ENCODE results near the gene LTB4R2.

LTB4R2 gene

DNA sequence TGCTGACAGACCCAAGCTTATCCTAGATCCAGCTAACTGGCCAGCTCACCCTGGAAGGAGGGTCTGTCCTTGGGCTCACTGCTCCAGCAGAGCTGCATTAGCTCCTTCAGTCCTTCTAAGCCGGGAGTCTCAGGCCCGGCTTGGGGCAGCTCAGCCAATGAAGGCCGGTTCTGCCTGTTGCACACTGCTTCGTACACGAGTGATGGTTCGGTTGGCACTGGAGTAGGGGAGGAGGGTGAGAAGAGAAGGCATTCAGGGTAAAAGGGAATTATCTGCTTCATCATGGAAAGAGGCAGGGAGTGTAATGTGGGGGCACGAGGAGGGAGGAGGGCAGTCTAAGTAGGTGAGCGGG lies 27.9 kb downstream of the LTB4R2 start:
- peak overlapping the region in 1 of 5 donors; percentile 35 for H3K9ac ChIP-seq (ENCODE audit: low read length in 5 of 5)
- H3K4me3 ChIP-seq (ENCODE audit: low read depth in 1 of 5, low read length in 5 of 5), result no peak overlapping the region
- no peak overlapping the region for H3K27ac ChIP-seq (ENCODE audit: low read depth, low read length)
- H3K9me3 ChIP-seq (ENCODE audit: control insufficient read depth in 5 of 5, low read length in 5 of 5), result no peaks in the 10 kb centered on the region
- H3K36me3 ChIP-seq (ENCODE audit: control insufficient read depth in 5 of 5, insufficient read depth in 5 of 5, low read length in 5 of 5), result peaks cover 0 to 19% (median 3%) of the 10 kb centered on the region in 5 donors
- H3K4me1 ChIP-seq (ENCODE audit: control insufficient read depth in 5 of 5, insufficient read depth in 5 of 5, low read length in 5 of 5), result peaks cover 9 to 54% (median 47%) of the 10 kb centered on the region in 5 donors
- peaks cover 0 to 22% (median 15%) of the 10 kb centered on the region in 5 donors for H3K27me3 ChIP-seq (ENCODE audit: control insufficient read depth in 5 of 5, insufficient read depth in 4 of 5, low read length in 5 of 5)

DNA sequence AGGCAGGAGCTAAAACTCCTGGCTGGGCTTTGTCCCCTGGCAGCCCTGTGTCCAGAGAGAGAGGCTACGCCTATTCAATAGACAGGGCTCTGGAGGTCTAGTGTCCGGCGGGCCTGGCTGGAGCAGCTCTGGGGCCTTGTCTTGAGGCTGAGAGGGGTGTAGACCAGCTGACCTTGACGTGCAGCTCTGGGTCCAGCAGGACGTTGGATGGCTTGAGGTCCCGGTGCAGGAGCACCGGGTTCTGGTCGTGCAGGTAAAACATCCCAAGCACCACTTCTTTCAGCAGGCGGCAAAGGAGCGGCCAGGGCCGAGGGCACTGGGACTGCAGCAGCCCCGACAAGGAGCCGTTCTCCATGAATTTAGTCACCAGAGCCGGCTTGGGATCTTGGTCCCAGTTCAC lies 28.9 kb downstream of the LTB4R2 start:
- H3K9me3 ChIP-seq (ENCODE audit: control insufficient read depth in 5 of 5, low read length in 5 of 5), result no peaks in the 10 kb centered on the region
- peak overlapping the region; percentile 68 to 79 (median 75) for H3K4me3 ChIP-seq (ENCODE audit: low read depth in 1 of 5, low read length in 5 of 5)
- peak overlapping the region; percentile 30 for H3K27ac ChIP-seq (ENCODE audit: low read depth, low read length)
- peaks cover 0 to 21% (median 15%) of the 10 kb centered on the region in 5 donors for H3K27me3 ChIP-seq (ENCODE audit: control insufficient read depth in 5 of 5, insufficient read depth in 4 of 5, low read length in 5 of 5)
- peaks cover 8 to 47% (median 39%) of the 10 kb centered on the region in 5 donors for H3K4me1 ChIP-seq (ENCODE audit: control insufficient read depth in 5 of 5, insufficient read depth in 5 of 5, low read length in 5 of 5)
- H3K9ac ChIP-seq (ENCODE audit: low read length in 5 of 5), result peak overlapping the region in 4 of 5 donors; percentile 8 to 62 (median 50)
- H3K36me3 ChIP-seq (ENCODE audit: control insufficient read depth in 5 of 5, insufficient read depth in 5 of 5, low read length in 5 of 5), result peaks cover 0 to 19% (median 3%) of the 10 kb centered on the region in 5 donors

DNA sequence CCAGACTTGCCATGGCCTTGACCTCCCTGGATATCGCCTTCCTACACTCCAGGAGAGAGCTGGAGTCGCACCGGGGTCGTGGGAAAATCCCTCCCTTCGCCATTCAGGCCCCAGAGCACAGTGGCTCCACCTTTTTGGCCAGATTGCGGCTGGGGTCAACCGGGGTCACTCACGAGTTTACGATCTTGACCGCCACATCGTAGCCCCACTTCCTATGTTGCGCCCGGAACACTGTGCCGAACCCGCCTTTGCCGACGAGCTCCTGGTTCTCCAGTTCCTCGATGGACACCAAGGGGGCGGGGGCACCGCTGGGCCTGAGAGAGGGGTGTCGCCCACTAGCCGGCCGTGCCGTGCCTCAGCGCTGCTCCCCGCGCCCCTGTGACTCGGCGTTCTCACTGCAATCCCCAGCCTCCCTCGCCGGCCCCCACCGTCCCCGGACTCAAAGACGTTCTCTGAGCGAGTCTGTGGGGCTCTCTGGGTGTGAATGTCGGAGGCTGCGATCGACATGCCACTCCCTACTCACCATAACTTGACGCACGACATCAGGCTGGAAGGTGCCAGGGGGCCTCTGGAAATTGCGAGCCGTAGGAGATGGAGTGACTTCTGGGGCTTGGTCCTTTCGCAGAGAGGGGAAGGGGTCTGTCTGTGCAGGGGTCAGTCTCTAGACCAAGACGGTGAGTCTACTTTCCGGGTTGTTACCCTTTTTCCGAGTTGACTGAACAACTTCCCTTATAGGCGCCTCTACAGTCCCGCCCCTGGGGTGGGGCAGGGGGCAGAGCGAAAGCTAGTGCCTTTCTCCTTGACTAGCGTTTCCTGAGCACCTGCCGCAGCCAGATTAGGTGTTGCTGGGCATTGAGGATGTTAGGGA lies 29.6 kb downstream of the LTB4R2 start, which contains the start of gene RIPK3:
Gene RIPK3, minus strand, starts transcription at position 708 of the 868 bp plus-strand sequence. Its CDS starts 165 bp downstream, at position 543.
- H3K9me3 ChIP-seq (ENCODE audit: control insufficient read depth in 5 of 5, low read length in 5 of 5), result no peaks in the 10 kb centered on the region
- H3K27me3 ChIP-seq (ENCODE audit: control insufficient read depth in 5 of 5, insufficient read depth in 4 of 5, low read length in 5 of 5), result peaks cover 0 to 15% (median 10%) of the 10 kb centered on the region in 5 donors
- H3K9ac ChIP-seq (ENCODE audit: low read length in 5 of 5), result peak within 1 kb of the TSS; percentile 8 to 62 (median 46)
- peak within 1 kb of the TSS; percentile 68 to 83 (median 78) for H3K4me3 ChIP-seq (ENCODE audit: low read depth in 1 of 5, low read length in 5 of 5)
- H3K36me3 ChIP-seq (ENCODE audit: control insufficient read depth in 5 of 5, insufficient read depth in 5 of 5, low read length in 5 of 5), result peaks cover 0 to 19% (median 3%) of the 10 kb centered on the region in 5 donors
- peak within 1 kb of the TSS; percentile 30 for H3K27ac ChIP-seq (ENCODE audit: low read depth, low read length)
- H3K4me1 ChIP-seq (ENCODE audit: control insufficient read depth in 5 of 5, insufficient read depth in 5 of 5, low read length in 5 of 5), result peaks cover 8 to 41% (median 33%) of the 10 kb centered on the region in 5 donors

DNA sequence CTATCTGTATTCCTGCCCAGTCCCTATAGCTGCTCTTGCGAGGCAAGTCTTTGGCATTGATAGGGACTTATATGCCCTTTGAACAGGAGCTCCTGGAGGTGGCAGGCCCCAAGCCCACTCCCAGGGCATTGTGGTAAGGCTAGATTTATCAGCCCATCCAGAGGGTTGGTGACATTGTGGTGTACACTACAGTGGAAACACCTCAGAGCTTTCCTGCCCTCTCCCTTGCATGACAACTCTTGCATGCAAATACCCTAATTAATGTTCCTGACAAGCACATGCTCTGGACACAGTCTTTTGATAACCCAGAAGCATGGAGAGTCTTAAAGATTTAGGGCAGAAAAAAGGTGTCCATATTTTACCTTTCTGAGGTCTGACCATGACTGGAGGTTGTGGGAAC lies 30.7 kb downstream of the LTB4R2 start:
- H3K27ac ChIP-seq (ENCODE audit: low read depth, low read length), result no peak overlapping the region
- peaks cover 6 to 30% (median 23%) of the 10 kb centered on the region in 5 donors for H3K4me1 ChIP-seq (ENCODE audit: control insufficient read depth in 5 of 5, insufficient read depth in 5 of 5, low read length in 5 of 5)
- peaks cover 0 to 19% (median 3%) of the 10 kb centered on the region in 5 donors for H3K36me3 ChIP-seq (ENCODE audit: control insufficient read depth in 5 of 5, insufficient read depth in 5 of 5, low read length in 5 of 5)
- H3K9ac ChIP-seq (ENCODE audit: low read length in 5 of 5), result no peak overlapping the region
- peaks cover 0 to 7% (median 2%) of the 10 kb centered on the region in 5 donors for H3K27me3 ChIP-seq (ENCODE audit: control insufficient read depth in 5 of 5, insufficient read depth in 4 of 5, low read length in 5 of 5)
- H3K9me3 ChIP-seq (ENCODE audit: control insufficient read depth in 5 of 5, low read length in 5 of 5), result no peaks in the 10 kb centered on the region
- H3K4me3 ChIP-seq (ENCODE audit: low read depth in 1 of 5, low read length in 5 of 5), result no peak overlapping the region

DNA sequence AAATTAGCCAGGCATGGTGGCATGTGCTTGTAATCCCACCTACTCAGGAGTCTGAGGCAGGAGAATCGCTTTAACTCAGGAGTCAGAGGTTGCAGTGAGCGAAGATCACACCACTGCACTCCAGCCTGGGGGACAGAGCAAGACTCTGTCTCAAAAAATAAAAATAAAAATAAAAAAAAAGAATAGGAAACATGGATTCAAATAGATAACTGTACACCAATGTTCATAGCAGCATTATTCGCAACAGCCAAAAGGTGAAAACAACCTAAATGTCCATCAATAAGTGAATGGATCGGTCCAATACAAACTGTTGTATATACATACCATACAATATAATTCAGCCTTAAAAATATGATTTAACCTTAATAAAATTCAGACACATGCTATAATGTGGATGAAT lies 32.9 kb downstream of the LTB4R2 start:
- Histone ChIP-seq H3K4me3 (ENCODE audit: low read depth in 1 of 5, low read length in 5 of 5) (no peak overlapping the region), H3K9me3 (ENCODE audit: control insufficient read depth in 5 of 5, low read length in 5 of 5) (no peaks in the 10 kb centered on the region), H3K27ac (ENCODE audit: low read depth, low read length) (no peak overlapping the region), H3K4me1 (ENCODE audit: control insufficient read depth in 5 of 5, insufficient read depth in 5 of 5, low read length in 5 of 5) (peaks cover 10 to 36% (median 19%) of the 10 kb centered on the region in 5 donors), H3K36me3 (ENCODE audit: control insufficient read depth in 5 of 5, insufficient read depth in 5 of 5, low read length in 5 of 5) (peaks cover 0 to 6% (median 0%) of the 10 kb centered on the region in 5 donors), H3K27me3 (ENCODE audit: control insufficient read depth in 5 of 5, insufficient read depth in 4 of 5, low read length in 5 of 5) (peaks cover 0 to 3% (median 0%) of the 10 kb centered on the region in 5 donors), H3K9ac (ENCODE audit: low read length in 5 of 5) (no peak overlapping the region)

DNA sequence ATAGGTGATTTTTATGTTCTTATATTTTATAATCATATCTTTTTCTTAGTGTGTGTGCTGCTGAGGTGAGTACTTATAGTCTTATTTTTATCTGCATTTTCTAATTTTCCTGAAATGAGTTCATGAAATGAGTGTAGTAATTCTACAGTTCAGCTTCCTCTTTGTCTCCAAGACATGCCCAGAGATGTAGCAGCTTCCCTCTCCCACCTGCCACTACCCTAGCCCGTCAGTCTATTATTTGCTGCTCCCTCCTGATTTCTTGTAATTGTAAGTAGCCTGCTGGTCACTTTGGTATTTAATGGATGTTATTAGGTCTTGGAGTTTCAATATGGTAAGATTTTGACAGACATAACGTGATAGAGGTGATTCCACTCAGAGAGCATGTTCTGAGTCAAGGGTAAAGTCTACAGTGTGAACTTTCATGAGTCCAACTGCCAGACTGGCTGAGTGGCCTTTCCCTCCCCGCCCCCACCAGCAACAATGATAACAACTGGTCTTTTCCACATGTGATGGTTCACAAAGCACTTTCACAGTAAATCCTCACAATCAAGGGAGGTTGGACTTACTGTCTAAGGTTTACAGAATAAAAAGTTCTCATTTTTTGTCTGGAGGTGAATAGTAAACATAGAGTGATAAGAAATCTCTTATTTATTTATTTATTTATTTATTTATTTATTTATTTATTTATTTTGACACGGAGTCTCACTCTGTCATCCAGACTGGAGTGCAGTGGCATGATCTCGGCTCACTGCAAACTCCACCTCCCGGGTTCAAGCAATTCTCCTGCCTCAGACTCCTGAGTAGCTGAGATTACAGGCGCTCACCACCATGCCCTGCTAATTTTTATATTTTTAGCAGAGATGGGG lies 34.1 kb downstream of the LTB4R2 start:
- peaks cover 0 to 3% (median 0%) of the 10 kb centered on the region in 5 donors for H3K27me3 ChIP-seq (ENCODE audit: control insufficient read depth in 5 of 5, insufficient read depth in 4 of 5, low read length in 5 of 5)
- H3K4me3 ChIP-seq (ENCODE audit: low read depth in 1 of 5, low read length in 5 of 5), result no peak overlapping the region
- H3K4me1 ChIP-seq (ENCODE audit: control insufficient read depth in 5 of 5, insufficient read depth in 5 of 5, low read length in 5 of 5), result peaks cover 6 to 25% (median 10%) of the 10 kb centered on the region in 5 donors
- H3K9ac ChIP-seq (ENCODE audit: low read length in 5 of 5), result no peak overlapping the region
- no peak overlapping the region for H3K27ac ChIP-seq (ENCODE audit: low read depth, low read length)
- H3K9me3 ChIP-seq (ENCODE audit: control insufficient read depth in 5 of 5, low read length in 5 of 5), result no peaks in the 10 kb centered on the region
- no peaks in the 10 kb centered on the region for H3K36me3 ChIP-seq (ENCODE audit: control insufficient read depth in 5 of 5, insufficient read depth in 5 of 5, low read length in 5 of 5)

DNA sequence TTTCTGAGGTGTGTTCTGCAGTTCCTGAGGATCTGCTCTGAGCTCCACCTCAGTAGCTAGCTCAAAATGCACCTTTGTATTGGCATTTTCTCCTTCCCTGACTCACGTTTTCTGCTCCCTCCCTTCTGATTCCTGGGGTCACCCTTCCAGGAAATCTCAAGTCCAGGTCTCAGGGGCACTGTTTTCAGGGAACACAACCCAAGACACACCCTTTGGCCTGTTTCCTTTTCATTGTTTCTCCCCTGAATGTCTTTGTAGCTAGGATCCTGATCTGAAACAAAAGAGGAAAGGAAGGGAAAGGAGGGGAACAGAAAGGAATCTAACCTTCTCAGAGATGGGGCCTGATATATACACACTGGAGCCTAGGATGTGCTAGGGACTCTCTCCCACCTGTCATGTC lies 37.2 kb downstream of the LTB4R2 start:
- no peaks in the 10 kb centered on the region for H3K9me3 ChIP-seq (ENCODE audit: control insufficient read depth in 5 of 5, low read length in 5 of 5)
- no peaks in the 10 kb centered on the region for H3K36me3 ChIP-seq (ENCODE audit: control insufficient read depth in 5 of 5, insufficient read depth in 5 of 5, low read length in 5 of 5)
- no peak overlapping the region for H3K4me3 ChIP-seq (ENCODE audit: low read depth in 1 of 5, low read length in 5 of 5)
- H3K4me1 ChIP-seq (ENCODE audit: control insufficient read depth in 5 of 5, insufficient read depth in 5 of 5, low read length in 5 of 5), result peaks cover 0 to 18% (median 4%) of the 10 kb centered on the region in 5 donors
- peak overlapping the region; percentile 6 for H3K27ac ChIP-seq (ENCODE audit: low read depth, low read length)
- H3K9ac ChIP-seq (ENCODE audit: low read length in 5 of 5), result no peak overlapping the region
- peaks cover 0 to 4% (median 0%) of the 10 kb centered on the region in 5 donors for H3K27me3 ChIP-seq (ENCODE audit: control insufficient read depth in 5 of 5, insufficient read depth in 4 of 5, low read length in 5 of 5)

DNA sequence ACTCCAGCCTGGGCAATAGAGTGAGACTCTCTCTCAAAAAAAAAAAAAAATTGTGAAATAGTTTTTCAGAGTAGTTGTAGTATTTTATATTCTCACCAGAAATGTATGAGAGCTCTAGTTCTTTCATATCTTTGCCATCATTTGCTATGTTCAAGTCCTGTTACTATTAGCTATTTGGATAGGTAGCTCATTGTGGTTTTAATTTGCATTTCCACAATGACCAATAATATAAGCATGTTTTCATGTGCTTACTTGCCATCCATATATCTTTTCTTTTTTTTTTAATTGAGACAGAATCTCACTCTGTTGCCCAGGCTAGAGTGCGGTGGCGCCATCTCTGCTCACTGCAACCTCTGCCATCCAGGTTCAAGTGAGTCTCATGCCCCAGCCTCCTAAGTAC lies 38.2 kb downstream of the LTB4R2 start:
- Histone ChIP-seq H3K9me3 (ENCODE audit: control insufficient read depth in 5 of 5, low read length in 5 of 5) (no peaks in the 10 kb centered on the region), H3K9ac (ENCODE audit: low read length in 5 of 5) (no peak overlapping the region), H3K4me3 (ENCODE audit: low read depth in 1 of 5, low read length in 5 of 5) (no peak overlapping the region), H3K4me1 (ENCODE audit: control insufficient read depth in 5 of 5, insufficient read depth in 5 of 5, low read length in 5 of 5) (peaks cover 0 to 18% (median 4%) of the 10 kb centered on the region in 5 donors), H3K27ac (ENCODE audit: low read depth, low read length) (no peak overlapping the region), H3K27me3 (ENCODE audit: control insufficient read depth in 5 of 5, insufficient read depth in 4 of 5, low read length in 5 of 5) (peaks cover 0 to 4% (median 0%) of the 10 kb centered on the region in 5 donors), H3K36me3 (ENCODE audit: control insufficient read depth in 5 of 5, insufficient read depth in 5 of 5, low read length in 5 of 5) (no peaks in the 10 kb centered on the region)

DNA sequence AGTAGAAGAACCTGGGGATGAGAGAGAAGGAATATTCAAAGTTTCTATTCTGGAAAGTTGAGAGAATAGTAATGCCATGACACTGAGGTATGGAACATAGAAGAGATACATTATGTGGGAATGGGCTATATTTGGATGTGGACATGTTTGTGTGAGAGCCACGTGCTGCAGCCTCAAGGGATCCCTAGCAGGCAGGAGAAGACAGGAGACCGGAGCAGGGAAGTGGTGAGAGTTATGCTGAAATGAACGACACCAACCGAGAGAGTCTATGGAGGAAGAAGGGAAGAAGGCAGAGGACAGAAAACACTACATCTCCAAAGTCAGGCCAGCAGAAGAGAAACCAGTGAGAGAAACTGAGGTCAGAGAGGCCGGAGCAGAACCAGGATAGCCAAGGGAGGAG lies 39.8 kb downstream of the LTB4R2 start:
- no peak overlapping the region for H3K9ac ChIP-seq (ENCODE audit: low read length in 5 of 5)
- peaks cover 0 to 18% (median 8%) of the 10 kb centered on the region in 5 donors for H3K4me1 ChIP-seq (ENCODE audit: control insufficient read depth in 5 of 5, insufficient read depth in 5 of 5, low read length in 5 of 5)
- H3K27ac ChIP-seq (ENCODE audit: low read depth, low read length), result no peak overlapping the region
- H3K27me3 ChIP-seq (ENCODE audit: control insufficient read depth in 5 of 5, insufficient read depth in 4 of 5, low read length in 5 of 5), result peaks cover 0 to 4% (median 0%) of the 10 kb centered on the region in 5 donors
- no peaks in the 10 kb centered on the region for H3K9me3 ChIP-seq (ENCODE audit: control insufficient read depth in 5 of 5, low read length in 5 of 5)
- no peak overlapping the region for H3K4me3 ChIP-seq (ENCODE audit: low read depth in 1 of 5, low read length in 5 of 5)
- no peaks in the 10 kb centered on the region for H3K36me3 ChIP-seq (ENCODE audit: control insufficient read depth in 5 of 5, insufficient read depth in 5 of 5, low read length in 5 of 5)

Data from subcutaneous abdominal adipose tissue (tissue), 5 donors.